ENCODE measurements around the gene BBLN.

DNA sequence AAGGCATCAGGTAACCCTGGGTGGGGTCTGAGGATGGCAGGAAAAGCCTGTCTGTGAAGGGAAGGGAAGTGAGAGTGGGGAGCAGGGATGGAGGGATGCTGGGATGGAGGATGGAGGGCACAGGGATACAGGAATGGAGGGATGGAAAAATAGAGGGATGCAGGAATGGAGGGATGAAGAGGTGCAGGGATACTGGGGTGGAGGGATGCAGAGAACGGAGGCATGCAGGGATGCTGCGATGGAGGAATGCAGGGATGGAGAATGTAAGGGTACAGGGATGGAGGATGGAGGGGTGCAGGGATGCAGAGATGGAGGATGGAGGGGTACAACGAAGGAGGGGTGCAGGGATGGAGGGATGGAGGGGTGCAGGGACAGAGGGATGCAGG, 41.6 kb upstream of the BBLN start:
- TF ChIP-seq, protein P1, sequence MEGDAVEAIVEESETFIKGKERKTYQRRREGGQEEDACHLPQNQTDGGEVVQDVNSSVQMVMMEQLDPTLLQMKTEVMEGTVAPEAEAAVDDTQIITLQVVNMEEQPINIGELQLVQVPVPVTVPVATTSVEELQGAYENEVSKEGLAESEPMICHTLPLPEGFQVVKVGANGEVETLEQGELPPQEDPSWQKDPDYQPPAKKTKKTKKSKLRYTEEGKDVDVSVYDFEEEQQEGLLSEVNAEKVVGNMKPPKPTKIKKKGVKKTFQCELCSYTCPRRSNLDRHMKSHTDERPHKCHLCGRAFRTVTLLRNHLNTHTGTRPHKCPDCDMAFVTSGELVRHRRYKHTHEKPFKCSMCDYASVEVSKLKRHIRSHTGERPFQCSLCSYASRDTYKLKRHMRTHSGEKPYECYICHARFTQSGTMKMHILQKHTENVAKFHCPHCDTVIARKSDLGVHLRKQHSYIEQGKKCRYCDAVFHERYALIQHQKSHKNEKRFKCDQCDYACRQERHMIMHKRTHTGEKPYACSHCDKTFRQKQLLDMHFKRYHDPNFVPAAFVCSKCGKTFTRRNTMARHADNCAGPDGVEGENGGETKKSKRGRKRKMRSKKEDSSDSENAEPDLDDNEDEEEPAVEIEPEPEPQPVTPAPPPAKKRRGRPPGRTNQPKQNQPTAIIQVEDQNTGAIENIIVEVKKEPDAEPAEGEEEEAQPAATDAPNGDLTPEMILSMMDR (IDR thresholded peaks at IDR 0.05): no peak
- no peak for TF ChIP-seq POLR2A (IDR thresholded peaks at IDR 0.05)

Data from prostate gland (tissue), 2 donors.